HG02981 (cell line): ENCODE measurements around the gene PCDHGA7.
"Not testable (repeated sequence)": the region's sequence is repeated elsewhere in the genome, so short reads cannot be mapped to it uniquely, and the experiment has no call there.

Experiments used
- ATAC-seq: cut with Tn5 transposase; IDR thresholded peaks from one replicate; pipeline ENCODE4 v1.9.1; 2021; ENCODE audit warnings: mild to moderate bottlenecking, moderate library complexity; ENCODE audit not compliant: unreplicated experiment

The PCDHGA7 gene

GRCh38 chr5:141422742-141423291 is 40.3 kb downstream of the PCDHGA7 start:
- ATAC-seq = no peak

- no peak for ATAC-seq
Measured at GRCh38 chr5:141427783-141428426, 45.4 kb downstream of the PCDHGA7 start.

- peak; percentile 87 for ATAC-seq
Measured at GRCh38 chr5:141430332-141431113, 48.0 kb downstream of the PCDHGA7 start, which contains the start of gene PCDHGA12. PCDHGA12 (plus strand) TSS chr5:141430507; CDS start chr5:141430760, 253 bp downstream.

GRCh38 chr5:141431286-141431685 is 48.7 kb downstream of the PCDHGA7 start:
- no peak for ATAC-seq

GRCh38 chr5:141432308-141432707 is 49.8 kb downstream of the PCDHGA7 start:
- not testable (repeated sequence) for ATAC-seq

- ATAC-seq = not testable (repeated sequence)
Measured at GRCh38 chr5:141432726-141433125, 50.2 kb downstream of the PCDHGA7 start.

- no peak for ATAC-seq
Measured at GRCh38 chr5:141434006-141434405, 51.5 kb downstream of the PCDHGA7 start.
